ENCODE data around the gene SARS1.

The SARS1 gene

GRCh38 chr1:109228167-109228566 is 14.4 kb downstream of the SARS1 start:
- peak; percentile 61 for DNase-seq (ENCODE audit: low spot score)

GRCh38 chr1:109229531-109230127 is 15.9 kb downstream of the SARS1 start:
- DNase-seq (ENCODE audit: low spot score), result no peak

GRCh38 chr1:109231066-109231465 is 17.3 kb downstream of the SARS1 start:
- no peak for DNase-seq (ENCODE audit: low spot score)

GRCh38 chr1:109235137-109235536 is 21.4 kb downstream of the SARS1 start:
- no peak for DNase-seq (ENCODE audit: low spot score)

GRCh38 chr1:109237512-109237911 is 23.8 kb downstream of the SARS1 start:
- no peak for DNase-seq (ENCODE audit: low spot score)

GRCh38 chr1:109238382-109238781 is 24.7 kb downstream of the SARS1 start:
- DNase-seq (ENCODE audit: low spot score), result no peak

GRCh38 chr1:109239047-109239408 is 25.3 kb downstream of the SARS1 start:
- no peak for DNase-seq (ENCODE audit: low spot score)

GRCh38 chr1:109239409-109240068 is 25.8 kb downstream of the SARS1 start:
- peak; percentile 45 for DNase-seq (ENCODE audit: low spot score)

GRCh38 chr1:109240158-109241152 is 26.7 kb downstream of the SARS1 start:
- DNase-seq (ENCODE audit: low spot score), result peak; percentile 44

- DNase-seq (ENCODE audit: low spot score), result no peak
These were observed 27.6 kb downstream of the SARS1 start for GRCh38 chr1:109241344-109241743.

- no peak for DNase-seq (ENCODE audit: low spot score)
These were observed 28.2 kb downstream of the SARS1 start for GRCh38 chr1:109241841-109242345.

GRCh38 chr1:109242387-109242786 is 28.7 kb downstream of the SARS1 start:
- peak; percentile 36 for DNase-seq (ENCODE audit: low spot score)

- no peak for DNase-seq (ENCODE audit: low spot score)
These were observed 29.5 kb downstream of the SARS1 start for GRCh38 chr1:109243221-109243620.

- no peak for DNase-seq (ENCODE audit: low spot score)
These were observed 30.3 kb downstream of the SARS1 start for GRCh38 chr1:109243860-109244552.

GRCh38 chr1:109246141-109246551 is 32.4 kb downstream of the SARS1 start:
- no peak for DNase-seq (ENCODE audit: low spot score)

GRCh38 chr1:109247401-109248365 is 34.0 kb downstream of the SARS1 start:
- no peak for DNase-seq (ENCODE audit: low spot score)

- no peak for DNase-seq (ENCODE audit: low spot score)
These were observed 34.7 kb downstream of the SARS1 start for GRCh38 chr1:109248444-109248796.

GRCh38 chr1:109248797-109249629 is 35.3 kb downstream of the SARS1 start, which contains the start of gene CELSR2:
CELSR2 (plus strand) TSS chr1:109249539; CDS start chr1:109250080, 541 bp downstream.
- peak; percentile 91 for DNase-seq (ENCODE audit: low spot score)

GRCh38 chr1:109249654-109250401 is 36.1 kb downstream of the SARS1 start:
- DNase-seq (ENCODE audit: low spot score), result peak; percentile 69
